ENCODE results near the gene GRPR.

DNA sequence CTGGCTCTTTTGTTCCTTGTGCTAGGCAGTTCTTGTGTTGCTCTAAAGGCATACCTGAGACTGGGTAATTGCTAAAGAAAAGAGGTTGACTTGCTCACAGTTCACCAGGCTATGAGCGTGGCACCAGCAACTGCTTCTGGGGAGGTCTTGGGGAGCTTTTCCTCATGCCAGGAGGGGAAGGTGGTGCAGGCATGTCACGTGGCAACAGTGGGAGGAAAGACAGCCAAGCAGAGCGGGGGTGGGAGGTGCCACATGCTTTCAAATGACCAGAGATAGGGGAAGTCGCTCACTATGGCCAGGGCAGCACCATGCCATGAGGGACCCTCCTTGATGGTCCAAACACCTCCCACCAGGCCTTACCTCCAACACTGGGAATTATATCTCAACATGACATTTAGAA, 48.6 kb downstream of the GRPR start:
- TF ChIP-seq ZNF207 (IDR thresholded peaks at IDR 0.05; ENCODE audit: borderline replicate concordance): no peak
- TF ChIP-seq EZH2 (IDR thresholded peaks at IDR 0.05; ENCODE audit: borderline replicate concordance, control insufficient read depth, low read depth, low read length): no peak
- no peak for TF ChIP-seq NR2C2 (IDR thresholded peaks at IDR 0.05; ENCODE audit: borderline replicate concordance, control insufficient read depth, insufficient read length, low read depth)
- TF ChIP-seq, protein P1, sequence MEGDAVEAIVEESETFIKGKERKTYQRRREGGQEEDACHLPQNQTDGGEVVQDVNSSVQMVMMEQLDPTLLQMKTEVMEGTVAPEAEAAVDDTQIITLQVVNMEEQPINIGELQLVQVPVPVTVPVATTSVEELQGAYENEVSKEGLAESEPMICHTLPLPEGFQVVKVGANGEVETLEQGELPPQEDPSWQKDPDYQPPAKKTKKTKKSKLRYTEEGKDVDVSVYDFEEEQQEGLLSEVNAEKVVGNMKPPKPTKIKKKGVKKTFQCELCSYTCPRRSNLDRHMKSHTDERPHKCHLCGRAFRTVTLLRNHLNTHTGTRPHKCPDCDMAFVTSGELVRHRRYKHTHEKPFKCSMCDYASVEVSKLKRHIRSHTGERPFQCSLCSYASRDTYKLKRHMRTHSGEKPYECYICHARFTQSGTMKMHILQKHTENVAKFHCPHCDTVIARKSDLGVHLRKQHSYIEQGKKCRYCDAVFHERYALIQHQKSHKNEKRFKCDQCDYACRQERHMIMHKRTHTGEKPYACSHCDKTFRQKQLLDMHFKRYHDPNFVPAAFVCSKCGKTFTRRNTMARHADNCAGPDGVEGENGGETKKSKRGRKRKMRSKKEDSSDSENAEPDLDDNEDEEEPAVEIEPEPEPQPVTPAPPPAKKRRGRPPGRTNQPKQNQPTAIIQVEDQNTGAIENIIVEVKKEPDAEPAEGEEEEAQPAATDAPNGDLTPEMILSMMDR (IDR thresholded peaks at IDR 0.05 in 2 of 3, conservative IDR thresholded peaks at IDR 0.05 in 1 of 3; ENCODE audit: control insufficient read depth in 2 of 3, extremely low read depth in 1 of 3, insufficient read depth in 1 of 3, low read depth in 3 of 3, low read length in 3 of 3): no peak
- no peak for TF ChIP-seq TAF1 (IDR thresholded peaks at IDR 0.05; ENCODE audit: borderline replicate concordance, low read depth, low read length)
- TF ChIP-seq PAX5 (IDR thresholded peaks at IDR 0.05; ENCODE audit: borderline replicate concordance, low read depth, low read length): no peak
- no peak for TF ChIP-seq CHD4 (IDR thresholded peaks at IDR 0.05)
- no peak for TF ChIP-seq MTA3 (IDR thresholded peaks at IDR 0.05; ENCODE audit: borderline replicate concordance, low read length)
- TF ChIP-seq FOXM1 (IDR thresholded peaks at IDR 0.05; ENCODE audit: low read depth, low read length): no peak
- TF ChIP-seq CHD1 (IDR thresholded peaks at IDR 0.05; ENCODE audit: low read depth, low read length): no peak
